ENCODE data around the gene PDCD1.
"Not testable (repeated sequence)": the region's sequence is repeated elsewhere in the genome, so short reads cannot be mapped to it uniquely, and the experiment has no call there.

GRCh38 chr2:241819947-241820624, 38.6 kb downstream of the PDCD1 start:
- not testable (repeated sequence) for TF ChIP-seq CTCF, POLR2A (IDR thresholded peaks at IDR 0.05)

Data from thyroid gland (tissue), 4 donors.